Coronary artery (tissue), 2 donors: ENCODE measurements around the gene LGALS4.
"Not testable (repeated sequence)": the region's sequence is repeated elsewhere in the genome, so short reads cannot be mapped to it uniquely, and the experiment has no call there.

Experiments
- DNase-seq: peaks from one replicate; pipeline ENCODE4 v3.0.0-alpha.2; 2017; ENCODE audit warnings: low spot score
- H3K27ac ChIP-seq, 2 donors: fragments of 200-600 bp; sonication (generic); one replicate each; pipeline ENCODE4 v1.5.1; 2016 to 2019
- H3K4me3 ChIP-seq: fragments of 200-600 bp; sonication (generic); 2 replicates; pipeline ENCODE4 v1.5.1; 2016; ENCODE audit warnings: mild to moderate bottlenecking, moderate library complexity
- CTCF ChIP-seq: fragments of 200-600 bp; sonication (generic); IDR thresholded peaks from one replicate; pipeline ENCODE4 v1.5.1; 2019; ENCODE audit warnings: antibody characterized with exemption

LGALS4 gene

GRCh38 chr19:38815059-38816001 is 2.6 kb upstream of the LGALS4 start:
- DNase-seq: no peak
- no peak overlapping the region for H3K4me3 ChIP-seq
- no peak overlapping the region for H3K27ac ChIP-seq
- no peak for TF ChIP-seq CTCF

GRCh38 chr19:38813932-38814331 is 1.2 kb upstream of the LGALS4 start:
- not testable (repeated sequence) for H3K4me3 ChIP-seq, DNase-seq, H3K27ac ChIP-seq

GRCh38 chr19:38813323-38813722 is 578 bp upstream of the LGALS4 start:
- no peak overlapping the region for H3K27ac ChIP-seq
- no peak for DNase-seq
- H3K4me3 ChIP-seq: no peak overlapping the region
- TF ChIP-seq CTCF: no peak

GRCh38 chr19:38812009-38812840 is 520 bp downstream of the LGALS4 start:
- TF ChIP-seq CTCF: no peak
- no peak for DNase-seq
- Histone ChIP-seq H3K27ac (no peak overlapping the region), H3K4me3 (no peak overlapping the region)

GRCh38 chr19:38809592-38810252 is 3.0 kb downstream of the LGALS4 start:
- DNase-seq: no peak
- TF ChIP-seq CTCF: no peak
- H3K4me3 ChIP-seq: no peak overlapping the region
- no peak overlapping the region for H3K27ac ChIP-seq

GRCh38 chr19:38808741-38809140 is 4.0 kb downstream of the LGALS4 start:
- Histone ChIP-seq H3K27ac (no peak overlapping the region), H3K4me3 (no peak overlapping the region)
- DNase-seq: no peak
- TF ChIP-seq CTCF: no peak

- H3K4me3 ChIP-seq, DNase-seq, H3K27ac ChIP-seq: not testable (repeated sequence)
Observed at GRCh38 chr19:38807374-38808098, 5.2 kb downstream of the LGALS4 start.
